ENCODE results near the gene TWIST1. TPM values are rescaled to one million over a fixed set of nuclear protein-coding genes. Genes with fewer than 3 reads are reported as not detected.

The TWIST1 gene
- total RNA-seq, 2 donors from 2014 or later = 1.6 to 6.4 TPM

GRCh38 chr7:19101909-19102308, 15.5 kb downstream of the TWIST1 start:
- intact Hi-C loops (cut with DNase I) = no loop called here
- DNase-seq (ENCODE audit: low spot score) = no peak
- no peak overlapping the region for H3K4me3 ChIP-seq
- H3K9me3 ChIP-seq = no peaks in the 10 kb centered on the region
- H3K36me3 ChIP-seq = no peaks in the 10 kb centered on the region
- peaks cover 4% of the 10 kb centered on the region for H3K27me3 ChIP-seq (replicated peaks; ENCODE audit: insufficient read depth)
- no peak overlapping the region for H3K27ac ChIP-seq
- TF ChIP-seq POLR2A (IDR thresholded peaks at IDR 0.05) (no peak), CTCF (IDR thresholded peaks at IDR 0.05) (no peak), POLR2AphosphoS5 (IDR thresholded peaks at IDR 0.05) (no peak)
- no peaks in the 10 kb centered on the region for H3K4me1 ChIP-seq (replicated peaks)
- 53% methylated on average over 2 of the region's 2 CpGs for WGBS

GRCh38 chr7:19101472-19101871, 16.0 kb downstream of the TWIST1 start:
- Histone ChIP-seq H3K4me3 (no peak overlapping the region), H3K36me3 (no peaks in the 10 kb centered on the region), H3K27ac (no peak overlapping the region), H3K27me3 (replicated peaks; ENCODE audit: insufficient read depth) (peaks cover 2% of the 10 kb centered on the region), H3K9me3 (no peaks in the 10 kb centered on the region), H3K4me1 (replicated peaks) (no peaks in the 10 kb centered on the region)
- WGBS = 83% methylated on average over 1 of the region's 1 CpG
- intact Hi-C loops (cut with DNase I) = no loop called here
- no peak for DNase-seq (ENCODE audit: low spot score)
- no peak for TF ChIP-seq POLR2AphosphoS5 (IDR thresholded peaks at IDR 0.05)
- TF ChIP-seq POLR2A (IDR thresholded peaks at IDR 0.05) = no peak
- no peak for TF ChIP-seq CTCF (IDR thresholded peaks at IDR 0.05)

GRCh38 chr7:19099924-19100323, 17.5 kb downstream of the TWIST1 start:
- Histone ChIP-seq H3K4me3 (no peak overlapping the region), H3K4me1 (replicated peaks) (no peaks in the 10 kb centered on the region), H3K9me3 (no peaks in the 10 kb centered on the region), H3K27ac (no peak overlapping the region), H3K27me3 (replicated peaks; ENCODE audit: insufficient read depth) (no peaks in the 10 kb centered on the region), H3K36me3 (no peaks in the 10 kb centered on the region)
- TF ChIP-seq POLR2AphosphoS5 (IDR thresholded peaks at IDR 0.05) (no peak), CTCF (IDR thresholded peaks at IDR 0.05) (no peak)
- no peak for DNase-seq (ENCODE audit: low spot score)
- intact Hi-C loops (cut with DNase I) = no loop called here
- WGBS = 33% methylated on average over 2 of the region's 2 CpGs

GRCh38 chr7:19099194-19099593, 18.2 kb downstream of the TWIST1 start:
- no peak for TF ChIP-seq POLR2A (IDR thresholded peaks at IDR 0.05)
- TF ChIP-seq CTCF (IDR thresholded peaks at IDR 0.05) = no peak
- TF ChIP-seq POLR2AphosphoS5 (IDR thresholded peaks at IDR 0.05) = no peak
- no peak for DNase-seq (ENCODE audit: low spot score)
- Histone ChIP-seq H3K27ac (no peak overlapping the region), H3K27me3 (replicated peaks; ENCODE audit: insufficient read depth) (no peaks in the 10 kb centered on the region), H3K36me3 (no peaks in the 10 kb centered on the region), H3K9me3 (no peaks in the 10 kb centered on the region), H3K4me1 (replicated peaks) (no peaks in the 10 kb centered on the region), H3K4me3 (no peak overlapping the region)
- 85% methylated on average over 3 of the region's 3 CpGs for WGBS
- intact Hi-C loops (cut with DNase I) = no loop called here

GRCh38 chr7:19098510-19098909, 18.9 kb downstream of the TWIST1 start:
- no peaks in the 10 kb centered on the region for H3K4me1 ChIP-seq (replicated peaks)
- intact Hi-C loops (cut with DNase I) = no loop called here
- H3K36me3 ChIP-seq = no peaks in the 10 kb centered on the region
- H3K4me3 ChIP-seq = no peak overlapping the region
- WGBS = 91% methylated on average over 1 of the region's 1 CpG
- TF ChIP-seq POLR2A (IDR thresholded peaks at IDR 0.05) = no peak
- TF ChIP-seq CTCF (IDR thresholded peaks at IDR 0.05) = no peak
- no peak for TF ChIP-seq POLR2AphosphoS5 (IDR thresholded peaks at IDR 0.05)
- no peaks in the 10 kb centered on the region for H3K9me3 ChIP-seq
- no peaks in the 10 kb centered on the region for H3K27me3 ChIP-seq (replicated peaks; ENCODE audit: insufficient read depth)
- no peak overlapping the region for H3K27ac ChIP-seq
- DNase-seq (ENCODE audit: low spot score) = no peak
